ENCODE results near the gene OR4Q3.

DNA sequence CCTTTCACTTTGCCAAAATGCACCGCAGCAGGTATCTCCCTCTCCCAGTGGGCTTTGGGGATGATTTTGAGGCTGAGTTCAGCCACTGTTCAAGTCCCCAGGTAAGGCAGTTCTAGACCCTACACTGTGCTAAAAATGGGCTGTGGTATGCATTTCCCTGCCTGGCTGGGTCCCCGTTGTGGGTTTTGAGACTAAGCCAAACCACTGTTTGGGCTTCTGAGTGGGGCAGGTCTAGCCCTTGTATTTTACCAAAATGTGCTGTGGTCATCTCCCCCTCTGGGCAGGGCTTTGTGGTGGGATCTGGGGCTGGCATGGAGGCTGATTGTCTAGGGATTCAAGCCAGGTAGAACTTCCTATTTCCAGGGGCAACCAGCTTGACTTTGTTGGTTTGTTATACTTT is 13.6 kb upstream of the OR4Q3 start:
- no peak for TF ChIP-seq EZH2phosphoT487 (IDR thresholded peaks at IDR 0.05; ENCODE audit: insufficient read depth, low read depth)
- TF ChIP-seq EZH2 (IDR thresholded peaks at IDR 0.05; ENCODE audit: insufficient read depth, poor library complexity, severe bottlenecking) = no peak
